Astrocyte of the cerebellum (primary cell): ENCODE measurements around the gene SETD9.
A peak's percentile ranks its signal among the peaks of the same experiment; 100 is the strongest.

Experiments
- DNase-seq: peaks from one replicate; pipeline ENCODE4 v3.0.0-alpha.2; 2011; ENCODE audit warnings: low read depth
- H3K4me3 ChIP-seq: 2 replicates; pipeline ENCODE4 v1.5.1; 2011; ENCODE audit warnings: mild to moderate bottlenecking, low read depth, low read length, moderate library complexity
- CTCF ChIP-seq: IDR thresholded peaks from 2 replicates; pipeline ENCODE4 v1.5.1; 2012; ENCODE audit warnings: low read length, low read depth, moderate library complexity, mild to moderate bottlenecking; ENCODE audit errors: missing control alignments
- in situ Hi-C: cut with HindIII; loops from 2 replicates; pipeline ENCODE4 v1.10.0; 2017; ENCODE audit warnings: low sequenced_read_pairs

Gene SETD9

DNA sequence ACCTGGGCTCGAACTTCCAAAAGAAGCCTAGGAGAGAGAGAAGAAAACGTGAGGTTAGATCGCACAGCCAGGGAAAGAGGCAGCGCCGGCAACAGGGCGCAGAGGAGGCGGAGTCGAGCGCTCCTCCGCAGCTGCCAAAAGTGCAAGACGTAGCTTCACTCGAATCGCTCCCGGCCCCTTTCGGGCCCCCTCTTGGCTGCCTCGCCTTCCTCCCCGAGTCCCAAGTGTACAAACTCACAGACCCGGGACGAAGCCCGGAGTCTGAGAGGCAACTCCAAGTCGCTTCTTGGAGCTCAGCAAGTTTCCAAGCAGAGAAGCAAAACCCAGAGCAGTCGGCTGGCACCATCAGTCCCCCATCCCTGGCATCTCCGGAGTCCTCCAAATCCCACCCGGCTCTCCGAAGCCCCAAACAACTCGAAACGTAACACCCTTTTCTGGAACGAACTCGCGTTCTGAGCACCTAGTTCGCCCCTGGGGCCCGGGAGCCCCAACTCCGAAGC, 41.3 kb downstream of the SETD9 start:
- in situ Hi-C loops: no loop called here
- TF ChIP-seq CTCF: no peak
- H3K4me3 ChIP-seq: peak overlapping the region; percentile 83
- peak; percentile 32 for DNase-seq

DNA sequence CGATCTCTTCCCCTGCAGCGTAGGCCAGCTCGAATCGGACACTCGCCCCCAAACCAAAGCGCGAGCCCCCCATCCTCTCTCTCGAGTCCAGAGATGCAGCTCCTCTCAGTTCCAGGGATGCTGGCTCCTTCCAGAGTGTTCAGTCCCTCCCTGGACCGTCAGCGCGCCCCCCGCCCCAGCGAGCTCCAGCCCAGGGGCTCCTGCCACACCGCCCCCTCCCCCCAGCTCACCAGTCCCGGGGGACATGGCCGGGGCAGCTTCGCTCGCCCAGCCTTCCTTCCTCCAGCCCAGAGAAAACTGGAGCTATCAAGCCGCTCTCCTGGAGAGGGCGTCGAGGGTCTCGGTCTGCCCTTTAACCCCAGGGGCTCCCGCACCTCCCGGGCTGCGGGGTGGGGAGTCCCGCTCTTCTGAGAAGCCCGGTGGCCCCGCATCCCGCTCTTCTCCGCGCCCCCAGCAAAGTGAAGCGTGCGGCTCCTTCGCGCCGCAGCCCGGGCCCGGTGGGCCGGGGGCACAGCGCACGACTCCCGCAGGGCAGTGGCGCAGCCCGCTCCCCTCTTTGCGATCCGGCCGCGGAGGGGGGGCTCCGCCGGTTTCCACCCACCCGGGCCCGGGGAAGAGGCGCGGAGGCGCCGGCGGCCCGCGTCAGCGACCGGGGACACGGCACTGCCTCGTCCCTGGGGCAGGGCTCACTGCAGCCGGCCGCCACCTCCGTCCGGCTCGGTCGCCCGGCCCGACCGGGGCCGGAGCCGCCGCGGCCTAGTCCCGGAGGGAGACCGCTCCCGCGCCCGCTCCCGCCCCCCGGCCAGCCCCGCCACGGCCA, 41.9 kb downstream of the SETD9 start:
- in situ Hi-C loops: no loop called here
- peak overlapping the region; percentile 83 for H3K4me3 ChIP-seq
- no peak for DNase-seq
- no peak for TF ChIP-seq CTCF

GRCh38 chr5:56951946-56952691, 42.7 kb downstream of the SETD9 start, which contains the start of gene MIER3:
Gene MIER3, minus strand, starts transcription at chr5:56952123. Its CDS starts 21 bp downstream, at chr5:56952102.
- DNase-seq: peak; percentile 28
- H3K4me3 ChIP-seq: peak within 1 kb of the TSS; percentile 83
- in situ Hi-C loops: no loop called here
- TF ChIP-seq CTCF: no peak

DNA sequence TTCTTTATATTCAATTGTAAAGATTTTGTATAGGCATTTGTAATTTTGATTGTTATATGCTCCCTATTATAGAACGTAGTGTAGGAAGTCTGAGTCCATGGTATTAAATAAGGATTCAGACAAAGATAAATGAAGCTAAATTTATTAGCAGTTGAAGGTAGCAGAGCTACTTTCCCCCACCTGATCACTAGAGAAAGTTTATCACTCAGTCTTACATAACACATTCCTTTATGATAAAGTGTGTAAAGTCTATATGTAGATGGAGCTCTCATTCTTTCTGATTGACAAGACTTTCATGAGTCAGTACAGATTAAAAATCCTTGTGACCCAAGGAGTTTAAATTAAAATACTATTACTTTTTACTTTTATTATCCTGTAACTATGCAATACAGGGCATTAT, 44.9 kb downstream of the SETD9 start:
- TF ChIP-seq CTCF: no peak
- no peak overlapping the region for H3K4me3 ChIP-seq
- no peak for DNase-seq
- in situ Hi-C loops: no loop called here

GRCh38 chr5:56958595-56958994, 49.2 kb downstream of the SETD9 start:
- in situ Hi-C loops: no loop called here
- DNase-seq: no peak
- no peak for TF ChIP-seq CTCF
- H3K4me3 ChIP-seq: no peak overlapping the region

DNA sequence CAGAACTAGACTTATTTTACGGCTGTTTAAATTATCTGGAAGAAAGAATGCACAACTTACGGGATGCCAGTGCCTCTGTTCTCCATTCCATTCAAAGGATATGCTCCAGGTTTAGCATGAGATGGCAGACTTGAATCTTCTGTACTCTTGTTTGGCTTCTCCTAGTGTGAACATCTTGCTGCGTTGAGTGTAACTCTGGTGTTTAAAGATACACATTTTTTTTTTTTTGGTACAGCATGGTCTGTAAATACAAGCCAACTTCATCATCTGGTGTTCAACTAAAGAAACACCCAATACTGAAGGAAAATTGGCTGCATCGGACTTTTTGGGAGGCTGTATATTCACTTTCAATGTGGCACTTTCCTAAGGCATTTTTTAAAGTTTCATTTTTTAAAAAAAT, 49.9 kb downstream of the SETD9 start:
- H3K4me3 ChIP-seq: no peak overlapping the region
- in situ Hi-C loops: no loop called here
- no peak for TF ChIP-seq CTCF
- DNase-seq: no peak
